ENCODE results near the gene PDE6A. TPM values are rescaled to one million over a fixed set of nuclear protein-coding genes. Genes with fewer than 3 reads are reported as not detected.

The PDE6A gene
- total RNA-seq, 1 experiment from 2014 or later: not detected

GRCh38 chr5:149963729-149964128 is 19.1 kb upstream of the PDE6A start:
- Histone ChIP-seq H2BK12ac (ENCODE audit: insufficient read length, low read depth, low read length) (no peak overlapping the region), H3K9me3 (ENCODE audit: control insufficient read depth, low read depth, low read length) (no peaks in the 10 kb centered on the region), H4K8ac (replicated peaks; ENCODE audit: insufficient read length, low read depth, low read length) (no peak overlapping the region), H3K18ac (ENCODE audit: insufficient read length, low read depth, low read length) (no peak overlapping the region), H3T11ph (ENCODE audit: low read length) (no peak overlapping the region), H3K23ac (ENCODE audit: insufficient read length, low read depth, low read length) (no peak overlapping the region), H3K56ac (ENCODE audit: insufficient read length, low read depth, low read length) (no peak overlapping the region), H3K14ac (ENCODE audit: insufficient read depth, low read length) (no peak overlapping the region), H2AFZ (ENCODE audit: low read length) (no peak overlapping the region), H3K4ac (ENCODE audit: low read depth, low read length) (no peak overlapping the region), H3K4me2 (ENCODE audit: insufficient read depth, insufficient read length, low read length) (no peak overlapping the region), H4K20me1 (ENCODE audit: control insufficient read depth, insufficient read depth, insufficient read length) (no peaks in the 10 kb centered on the region), H4K5ac (ENCODE audit: insufficient read length, low read depth, low read length) (no peak overlapping the region), H2BK120ac (ENCODE audit: low read depth, low read length, poor library complexity, severe bottlenecking) (no peak overlapping the region), H2BK20ac (ENCODE audit: low read depth, low read length, poor library complexity, severe bottlenecking) (no peak overlapping the region), H3K79me2 (ENCODE audit: insufficient read depth, low read length) (no peaks in the 10 kb centered on the region), H3K79me1 (ENCODE audit: insufficient read depth, low read depth, low read length, poor library complexity, severe bottlenecking) (no peaks in the 10 kb centered on the region), H3K23me2 (ENCODE audit: insufficient read length, low read depth, low read length, poor library complexity, severe bottlenecking) (peaks cover 5% of the 10 kb centered on the region), H4K91ac (ENCODE audit: insufficient read length, low read depth, low read length) (no peak overlapping the region), H2BK5ac (ENCODE audit: insufficient read length, low read length) (no peak overlapping the region), H3K4me1 (ENCODE audit: insufficient read depth, low read length) (peaks cover 2% of the 10 kb centered on the region; the same call in 1 of the 2 replicates), H2AK5ac (ENCODE audit: insufficient read length, low read length) (no peak overlapping the region), H3K27ac (ENCODE audit: insufficient read length, low read depth, low read length) (no peak overlapping the region), H2BK15ac (ENCODE audit: low read depth, low read length) (no peak overlapping the region), H3K9ac (ENCODE audit: extremely low read depth, insufficient read length, low read length) (no peak overlapping the region), H3K27me3 (ENCODE audit: insufficient read depth, low read length) (no peaks in the 10 kb centered on the region; the same call in 1 of the 2 replicates)
- H3K4me1 Mint-ChIP-seq: peaks cover 13 to 16% of the 10 kb centered on the region in 2 experiments
- whole genome bisulfite sequencing (ENCODE audit: extremely low coverage, insufficient read length, low lambda C conversion rate): no CpG with 5 or more reads among the region's 3 CpGs
- peaks cover 0 to 2% (median 0%) of the 10 kb centered on the region in 3 experiments; a peak in 1 of 7 replicates for H3K36me3 Mint-ChIP-seq (ENCODE audit: insufficient read depth in 1 of 3, low read depth in 3 of 3)
- no peak overlapping the region for H3K4me3 Mint-ChIP-seq
- no peak for TF ChIP-seq CTCF (conservative IDR thresholded peaks at IDR 0.05)
- DNase-seq: no peak
- no peaks in the 10 kb centered on the region for H3K9me3 Mint-ChIP-seq
- peaks cover 9% of the 10 kb centered on the region for H3K27me3 Mint-ChIP-seq (ENCODE audit: low read depth)
- H3K27ac Mint-ChIP-seq: no peak overlapping the region
